HG02852 (cell line): ENCODE measurements around the gene PI4KA.
"Not testable (repeated sequence)": the region's sequence is repeated elsewhere in the genome, so short reads cannot be mapped to it uniquely, and the experiment has no call there.

Experiments used
- ATAC-seq: cut with Tn5 transposase; IDR thresholded peaks from one replicate; pipeline ENCODE4 v1.9.1; 2021; ENCODE audit warnings: mild to moderate bottlenecking, moderate library complexity; ENCODE audit not compliant: unreplicated experiment

PI4KA gene

DNA sequence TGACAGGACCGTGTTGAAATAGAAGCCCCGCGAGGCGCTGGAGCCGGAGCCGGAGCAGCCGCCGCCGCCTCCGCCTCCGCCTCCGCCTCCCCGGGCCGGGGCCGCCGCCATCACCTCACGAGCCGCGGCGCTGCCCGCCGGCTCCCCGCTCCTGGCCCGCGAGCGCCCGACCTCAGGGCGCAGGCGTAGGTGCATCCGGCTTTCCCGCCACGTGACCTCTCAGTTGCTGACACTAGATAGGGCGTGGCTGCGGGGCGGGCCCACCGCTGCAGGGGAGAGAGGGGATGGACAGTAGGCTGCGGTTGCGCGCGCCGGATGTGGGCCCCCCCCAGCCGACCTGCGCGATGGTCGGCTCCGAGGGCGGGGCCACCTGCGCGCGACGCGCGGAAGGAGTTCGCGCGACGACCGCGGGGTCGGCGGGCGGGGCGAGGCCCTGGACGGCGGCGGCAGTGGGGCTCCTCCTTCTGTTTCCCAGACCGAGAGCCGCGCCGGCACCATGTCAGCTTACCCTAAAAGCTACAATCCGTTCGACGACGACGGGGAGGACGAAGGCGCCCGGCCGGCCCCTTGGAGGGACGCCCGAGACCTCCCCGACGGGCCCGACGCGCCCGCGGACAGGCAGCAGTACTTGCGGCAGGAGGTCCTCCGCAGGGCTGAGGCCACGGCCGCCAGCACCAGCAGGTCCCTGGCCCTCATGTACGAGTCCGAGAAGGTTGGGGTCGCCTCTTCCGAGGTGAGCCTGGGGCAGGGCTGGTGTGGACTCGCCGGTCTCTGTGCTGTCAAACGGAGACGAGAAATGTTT is at the start of gene PI4KA, which contains the start of gene SNAP29:
TSS of gene PI4KA (minus strand) at position 197 of the 802 bp plus-strand sequence. CDS start at position 111, 86 bp downstream.
TSS of gene SNAP29 (plus strand) at position 393 of the 802 bp plus-strand sequence. CDS start at position 497, 104 bp downstream.
- peak; percentile 89 for ATAC-seq

DNA sequence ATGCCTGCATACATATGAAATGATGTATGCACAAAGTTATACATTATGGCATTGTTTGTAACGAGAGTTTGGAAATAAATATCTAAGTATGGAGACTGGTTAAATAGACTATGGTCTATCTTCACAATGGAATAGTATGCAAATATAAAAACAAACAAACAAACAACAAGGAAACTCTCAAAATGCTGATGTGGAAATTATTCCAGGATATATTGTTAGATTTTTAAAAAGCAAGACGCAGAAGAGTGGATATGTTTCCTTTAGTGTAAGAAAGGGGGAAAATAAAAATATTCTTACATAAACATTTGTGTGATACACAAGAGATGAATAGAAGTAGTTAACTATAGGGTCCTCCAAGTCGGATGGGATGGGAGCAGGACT is 47.8 kb upstream of the PI4KA start:
- ATAC-seq, result no peak

GRCh38 chr22:20905415-20906386 is 47.1 kb upstream of the PI4KA start:
- no peak for ATAC-seq

- no peak for ATAC-seq
These were observed 46.4 kb upstream of the PI4KA start for GRCh38 chr22:20904980-20905355.

GRCh38 chr22:20904008-20904979 is 45.7 kb upstream of the PI4KA start:
- no peak for ATAC-seq

GRCh38 chr22:20903093-20903492 is 44.5 kb upstream of the PI4KA start:
- no peak for ATAC-seq

GRCh38 chr22:20901093-20902033 is 42.8 kb upstream of the PI4KA start:
- ATAC-seq, result not testable (repeated sequence)

DNA sequence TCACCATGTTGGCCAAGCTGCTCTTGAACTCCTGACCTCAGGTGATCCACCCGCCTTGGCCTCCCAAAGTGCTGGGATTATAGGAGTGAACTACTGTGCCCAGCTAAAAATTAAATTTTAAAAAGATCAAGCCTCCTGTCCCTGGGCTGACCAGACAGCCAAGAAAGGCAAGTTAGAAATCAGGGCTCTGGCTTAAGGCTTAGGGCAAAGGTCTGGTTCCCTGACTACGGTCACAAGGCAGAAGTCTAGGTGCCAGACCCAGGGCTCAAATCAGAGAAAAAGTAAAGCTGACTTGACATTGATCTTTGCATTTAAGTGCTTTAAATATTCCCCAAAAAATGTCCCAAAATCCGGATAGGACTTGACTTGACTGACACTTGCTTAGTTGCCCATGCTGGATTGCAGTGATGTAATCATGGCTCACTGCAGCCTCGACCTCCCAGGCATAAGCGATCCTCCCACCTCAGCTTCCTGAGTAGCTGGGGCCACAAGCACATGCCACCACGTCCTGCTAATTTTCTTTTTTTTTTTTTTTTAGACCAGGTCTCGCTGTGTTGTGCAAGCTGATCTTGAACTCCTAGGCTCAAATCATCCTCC is 41.3 kb upstream of the PI4KA start:
- no peak for ATAC-seq

DNA sequence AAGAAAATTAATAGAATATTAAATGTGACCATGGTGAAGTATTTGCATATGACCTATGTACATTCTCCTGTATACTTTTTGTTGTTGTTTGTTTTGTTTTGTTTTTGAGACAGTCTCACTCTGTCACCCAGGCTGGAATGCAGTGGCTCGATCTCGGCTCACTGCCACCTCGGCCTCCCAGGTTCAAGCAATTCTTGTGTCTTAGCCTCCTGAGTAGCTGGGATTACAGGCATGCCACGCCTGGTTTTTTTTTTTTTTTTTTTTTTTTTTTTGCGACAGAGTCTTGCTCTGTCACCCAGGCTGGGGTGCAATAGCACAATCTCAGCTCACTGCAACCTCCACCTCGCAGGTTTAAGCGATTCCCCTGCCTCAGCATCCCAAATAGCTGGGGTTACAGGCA is 39.1 kb upstream of the PI4KA start:
- ATAC-seq, result not testable (repeated sequence)

DNA sequence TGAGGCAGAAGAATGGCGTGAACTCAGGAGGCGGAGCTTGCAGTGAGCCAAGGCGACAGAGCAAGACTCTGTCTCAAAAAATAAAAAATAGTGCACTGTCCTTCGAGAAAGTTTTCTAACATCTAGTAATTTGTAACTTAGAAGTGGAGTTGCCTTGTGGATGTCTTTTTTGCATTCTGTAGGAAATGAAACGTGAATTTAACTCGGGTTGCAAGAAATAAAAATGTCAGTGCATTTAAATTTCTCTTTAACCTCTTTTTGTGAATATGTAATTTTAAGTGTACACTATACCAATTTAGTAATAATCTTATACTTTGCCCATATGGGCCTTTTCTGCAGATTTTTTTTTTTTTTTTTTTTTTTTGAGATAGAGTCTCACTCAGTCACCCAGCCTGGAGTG is 32.4 kb upstream of the PI4KA start:
- no peak for ATAC-seq

DNA sequence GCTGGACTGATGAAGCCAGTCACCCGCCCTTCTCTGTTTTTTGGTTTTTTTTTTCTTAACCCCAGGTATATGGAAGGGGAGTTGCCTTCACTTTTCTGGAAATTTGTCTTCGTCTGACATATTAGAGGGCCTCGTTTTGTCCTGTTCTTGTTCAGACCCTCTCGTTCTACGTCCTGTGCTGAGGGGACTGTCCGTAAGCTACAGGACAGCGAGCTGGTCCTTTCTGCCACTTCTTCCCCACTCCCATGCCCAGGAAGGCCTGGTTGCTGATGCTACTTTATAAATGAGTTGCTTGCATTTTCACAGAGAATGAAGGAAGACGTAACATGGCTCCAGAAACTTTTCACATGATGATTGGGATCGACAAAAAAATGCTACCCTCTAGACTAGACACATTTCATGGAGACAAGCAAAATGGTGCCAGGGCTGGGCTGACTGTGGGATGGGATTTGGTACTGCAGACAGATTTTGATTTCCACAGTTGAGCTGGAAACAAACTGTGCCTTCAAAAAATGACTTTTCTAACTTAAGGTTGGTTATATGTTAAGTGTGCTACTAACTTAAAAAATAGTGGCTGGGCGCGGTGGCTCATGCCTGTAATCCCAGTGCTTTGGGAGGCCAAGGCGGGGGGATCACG is 31.4 kb upstream of the PI4KA start:
- no peak for ATAC-seq

GRCh38 chr22:20889025-20889704 is 30.6 kb upstream of the PI4KA start:
- ATAC-seq, result no peak

- ATAC-seq, result no peak
These were observed 28.8 kb upstream of the PI4KA start for GRCh38 chr22:20887375-20887774.

DNA sequence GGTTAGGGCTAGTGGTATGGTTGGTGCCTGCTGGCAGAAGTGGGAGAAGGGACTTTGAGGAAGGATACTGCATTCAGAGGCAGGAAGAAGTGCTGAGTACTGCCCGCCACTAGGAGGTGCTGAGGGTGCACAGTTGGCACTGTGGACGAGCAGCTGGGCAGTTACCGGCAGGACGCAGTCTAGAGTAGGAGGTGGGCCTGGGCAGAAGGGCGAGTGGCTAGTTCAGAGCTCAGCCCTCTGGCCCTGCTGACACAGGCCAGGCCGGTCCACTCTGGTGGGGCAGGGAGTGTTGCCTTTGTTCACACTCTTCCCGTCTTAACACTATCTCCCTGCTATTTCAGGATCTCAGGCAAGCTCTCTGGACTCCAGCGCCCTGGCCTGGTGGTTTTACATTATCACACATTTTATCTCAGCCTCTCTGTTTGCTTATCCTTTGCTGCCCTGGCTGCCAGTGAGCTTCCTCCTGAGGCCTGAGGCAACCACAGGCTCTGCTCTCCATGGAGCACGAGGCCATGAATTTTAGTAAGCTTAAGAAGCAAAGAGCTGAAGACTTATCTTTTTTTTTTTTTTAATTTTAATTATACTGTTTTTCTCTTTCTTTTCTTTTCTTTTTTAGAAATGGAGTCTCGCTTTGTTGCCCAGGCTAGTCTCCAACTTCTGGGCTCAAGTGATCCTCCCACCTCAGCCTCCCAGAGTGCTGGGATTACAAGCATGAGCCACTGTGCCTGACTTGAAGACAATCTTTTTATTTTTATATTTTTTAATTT is 27.1 kb upstream of the PI4KA start:
- no peak for ATAC-seq

DNA sequence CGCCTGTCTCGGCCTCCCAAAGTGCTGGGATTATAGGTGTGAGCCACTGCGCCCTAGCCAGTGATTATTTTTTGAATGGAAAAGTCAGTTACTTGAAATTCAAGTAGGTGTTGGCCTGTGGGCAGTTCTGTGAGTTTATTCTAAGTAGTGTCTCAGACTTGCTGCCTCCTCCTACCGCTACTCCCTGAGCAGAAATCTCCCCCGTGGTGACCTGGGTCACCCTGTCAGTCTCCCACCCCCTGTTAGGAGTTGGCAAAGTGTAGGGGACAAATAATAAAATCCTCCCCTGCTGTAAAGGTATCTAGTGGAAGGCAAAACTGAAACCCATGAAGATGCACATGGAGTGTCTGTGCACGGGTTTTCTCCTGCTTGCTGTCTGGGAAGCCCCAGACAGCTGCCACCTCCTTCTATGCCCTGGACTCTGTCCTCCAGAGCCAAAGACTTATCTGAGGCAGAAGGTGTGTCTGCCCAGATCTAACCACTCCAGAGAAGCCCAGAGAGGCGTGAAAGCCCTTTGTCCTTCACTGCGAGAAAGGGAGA is 26.5 kb upstream of the PI4KA start:
- ATAC-seq, result no peak

- no peak for ATAC-seq
These were observed 25.8 kb upstream of the PI4KA start for GRCh38 chr22:20884454-20884853.

GRCh38 chr22:20882855-20883254 is 24.2 kb upstream of the PI4KA start:
- no peak for ATAC-seq
